Left kidney (tissue), 1 donor: ENCODE results near the gene NID2. TPM values are rescaled to one million over a fixed set of nuclear protein-coding genes. Genes with fewer than 3 reads are reported as not detected.

Experiments used
- polyA plus RNA-seq: library from polyadenylated mRNA; unstranded; fragments of 120-200 nt; gene quantifications from one replicate; pipeline ENCODE4 v1.2.1, GENCODE V29; 2013; ENCODE audit not compliant: insufficient read length

The NID2 gene
- polyA plus RNA-seq, 1 donor, result 109 TPM

Other genes with a start within 250 kb of the NID2 start
- 65.3 TPM for gene GNG2, start 208.4 kb downstream of the NID2 start, polyA plus RNA-seq
- 275 TPM for gene RTRAF, start 79.5 kb downstream of the NID2 start, polyA plus RNA-seq
- gene PTGDR, start 198.6 kb upstream of the NID2 start, polyA plus RNA-seq, result 0.76 TPM
- gene PTGER2, start 245.3 kb upstream of the NID2 start, polyA plus RNA-seq, result 5.4 TPM